ENCODE measurements around the gene RAD1. TPM values are rescaled to one million over a fixed set of nuclear protein-coding genes. Genes with fewer than 3 reads are reported as not detected.

RAD1 gene
- total RNA-seq, 2 donors from 2014 or later, result 25.4 to 32.4 TPM

DNA sequence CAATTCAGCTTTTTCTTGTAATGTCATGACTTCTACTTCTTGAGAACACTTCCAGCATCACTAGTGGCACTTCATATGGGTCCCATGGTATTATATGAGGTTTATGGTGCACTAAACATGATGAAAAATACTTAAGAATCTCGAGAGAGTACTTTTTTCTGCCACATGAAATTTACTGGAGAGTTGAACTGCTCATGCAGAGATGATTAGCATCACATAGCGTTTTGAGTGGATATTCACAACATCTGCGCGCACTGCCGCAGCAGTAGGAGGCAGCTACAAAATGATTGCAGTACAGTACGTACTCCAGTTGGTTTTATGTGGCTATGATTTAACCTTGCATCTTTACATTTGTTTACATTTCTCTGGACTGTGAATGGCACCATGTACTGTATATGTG lies 14.7 kb downstream of the RAD1 start:
- H3K36me3 Mint-ChIP-seq (ENCODE audit: low read depth), result no peaks in the 10 kb centered on the region
- no peaks in the 10 kb centered on the region for H3K27me3 Mint-ChIP-seq
- no peaks in the 10 kb centered on the region for H3K9me3 ChIP-seq (ENCODE audit: control insufficient read depth, low read length, poor library complexity, severe bottlenecking)
- no peak overlapping the region for H3K4me3 Mint-ChIP-seq
- no peak overlapping the region for H3K27ac Mint-ChIP-seq
- no peak for ATAC-seq
- no peak for DNase-seq
- H3K4me1 Mint-ChIP-seq, result no peaks in the 10 kb centered on the region

- Mint-ChIP-seq H3K27ac (no peak overlapping the region), H3K4me3 (no peak overlapping the region), H3K27me3 (no peaks in the 10 kb centered on the region), H3K4me1 (no peaks in the 10 kb centered on the region), H3K36me3 (ENCODE audit: low read depth) (no peaks in the 10 kb centered on the region)
- no peaks in the 10 kb centered on the region for H3K9me3 ChIP-seq (ENCODE audit: control insufficient read depth, low read length, poor library complexity, severe bottlenecking)
- ATAC-seq (no peak), DNase-seq (no peak)
Measured at GRCh38 chr5:34899066-34899465, 16.2 kb downstream of the RAD1 start.

DNA sequence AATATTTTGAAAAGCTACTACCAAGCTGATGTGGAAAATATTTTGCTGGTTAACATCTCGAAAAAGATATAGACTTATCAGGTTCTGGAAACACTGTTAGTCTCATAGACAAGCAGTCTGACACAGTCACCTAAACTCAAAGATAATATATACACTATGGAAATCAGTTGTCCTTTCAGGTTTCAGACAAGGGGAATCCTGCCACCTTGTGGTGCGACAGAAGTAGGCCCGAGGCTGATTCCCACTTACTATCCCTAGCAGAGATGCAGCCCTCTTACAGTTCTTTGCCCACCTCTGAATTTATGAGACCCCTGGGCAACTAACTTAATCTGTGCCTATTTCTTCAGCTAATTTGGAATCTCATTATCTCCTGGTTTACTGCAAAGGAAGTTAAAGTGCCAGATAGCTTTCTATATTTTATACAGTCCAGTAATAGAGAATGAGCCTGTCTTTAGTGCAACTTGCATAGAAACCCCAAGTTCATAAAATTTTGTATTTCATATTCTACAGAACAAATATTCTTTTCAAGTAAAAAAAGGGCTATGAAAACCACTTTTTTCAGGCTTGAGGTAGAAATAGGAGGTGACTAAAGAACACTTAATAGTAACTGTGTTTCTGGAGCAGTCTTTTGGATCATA lies 16.9 kb downstream of the RAD1 start:
- H3K27ac Mint-ChIP-seq, result no peak overlapping the region
- peak; percentile 16 to 44 (median 29) for DNase-seq
- H3K4me1 Mint-ChIP-seq, result no peaks in the 10 kb centered on the region
- no peaks in the 10 kb centered on the region for H3K9me3 ChIP-seq (ENCODE audit: control insufficient read depth, low read length, poor library complexity, severe bottlenecking)
- H3K36me3 Mint-ChIP-seq (ENCODE audit: low read depth), result no peaks in the 10 kb centered on the region
- ATAC-seq, result peak; percentile 77
- no peaks in the 10 kb centered on the region for H3K27me3 Mint-ChIP-seq
- no peak overlapping the region for H3K4me3 Mint-ChIP-seq

GRCh38 chr5:34897646-34898045 lies 17.7 kb downstream of the RAD1 start:
- H3K4me1 Mint-ChIP-seq, result peaks cover 2% of the 10 kb centered on the region

GRCh38 chr5:34895641-34896419 lies 19.5 kb downstream of the RAD1 start:
- Mint-ChIP-seq H3K36me3 (ENCODE audit: low read depth) (no peaks in the 10 kb centered on the region), H3K27ac (no peak overlapping the region), H3K4me1 (peaks cover 5% of the 10 kb centered on the region), H3K4me3 (no peak overlapping the region), H3K27me3 (no peaks in the 10 kb centered on the region)
- DNase-seq (no peak), ATAC-seq (no peak)
- H3K9me3 ChIP-seq (ENCODE audit: control insufficient read depth, low read length, poor library complexity, severe bottlenecking), result no peaks in the 10 kb centered on the region

More at GRCh38 chr5:34897646-34898045, 17.7 kb downstream of the RAD1 start:
- no peaks in the 10 kb centered on the region for H3K36me3 Mint-ChIP-seq (ENCODE audit: low read depth)
- ATAC-seq (no peak), DNase-seq (no peak)
- H3K9me3 ChIP-seq (ENCODE audit: control insufficient read depth, low read length, poor library complexity, severe bottlenecking), result no peaks in the 10 kb centered on the region
- no peaks in the 10 kb centered on the region for H3K27me3 Mint-ChIP-seq
- no peak overlapping the region for H3K27ac Mint-ChIP-seq
- H3K4me3 Mint-ChIP-seq, result no peak overlapping the region

DNA sequence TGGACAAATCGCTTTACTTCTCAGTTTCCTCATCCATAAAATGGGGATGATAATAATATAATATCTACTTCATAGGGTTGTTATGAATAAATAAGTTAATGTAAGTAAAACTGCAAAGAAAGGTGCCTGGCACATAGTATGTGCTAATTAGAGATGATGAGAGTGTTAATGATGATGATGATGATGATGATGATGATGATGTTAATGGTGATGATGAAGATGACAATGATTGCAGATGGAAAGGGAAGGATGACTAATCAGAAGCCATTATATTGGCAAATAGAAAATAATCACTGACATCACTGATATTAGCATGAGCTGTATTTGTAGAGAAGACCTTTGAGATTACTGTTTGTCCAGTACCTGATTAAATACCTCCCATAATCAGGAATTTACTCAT lies 20.6 kb downstream of the RAD1 start:
- no peak overlapping the region for H3K4me3 Mint-ChIP-seq
- no peaks in the 10 kb centered on the region for H3K36me3 Mint-ChIP-seq (ENCODE audit: low read depth)
- DNase-seq (no peak), ATAC-seq (no peak)
- no peaks in the 10 kb centered on the region for H3K27me3 Mint-ChIP-seq
- H3K9me3 ChIP-seq (ENCODE audit: control insufficient read depth, low read length, poor library complexity, severe bottlenecking), result no peaks in the 10 kb centered on the region
- H3K4me1 Mint-ChIP-seq, result peaks cover 5% of the 10 kb centered on the region
- no peak overlapping the region for H3K27ac Mint-ChIP-seq

DNA sequence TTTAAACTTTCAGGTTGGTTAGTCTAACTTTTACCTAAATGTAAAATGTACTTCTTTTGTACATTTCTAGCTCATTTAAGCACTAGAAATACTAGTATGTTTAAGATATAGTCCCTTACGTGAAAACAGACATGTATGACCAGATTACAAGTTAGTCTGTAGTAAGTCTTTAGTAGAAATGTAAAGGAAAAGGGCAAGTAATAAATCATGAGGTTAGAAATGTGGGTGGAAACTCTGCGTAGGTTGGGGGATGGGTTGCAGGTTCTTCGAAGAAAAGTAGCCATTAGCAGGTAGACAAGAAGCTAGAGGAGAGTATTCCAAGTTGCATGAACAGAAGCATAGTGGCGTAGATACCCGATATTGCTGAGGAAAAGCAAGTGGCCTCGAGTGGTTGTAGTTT lies 22.9 kb downstream of the RAD1 start:
- no peak for ATAC-seq
- no peak for DNase-seq
- Mint-ChIP-seq H3K4me3 (no peak overlapping the region), H3K4me1 (peaks cover 5% of the 10 kb centered on the region), H3K36me3 (ENCODE audit: low read depth) (no peaks in the 10 kb centered on the region), H3K27me3 (peaks cover 6% of the 10 kb centered on the region), H3K27ac (no peak overlapping the region)
- H3K9me3 ChIP-seq (ENCODE audit: control insufficient read depth, low read length, poor library complexity, severe bottlenecking), result no peaks in the 10 kb centered on the region

GRCh38 chr5:34891981-34892380 lies 23.3 kb downstream of the RAD1 start:
- no peaks in the 10 kb centered on the region for H3K9me3 ChIP-seq (ENCODE audit: control insufficient read depth, low read length, poor library complexity, severe bottlenecking)
- H3K4me3 Mint-ChIP-seq, result no peak overlapping the region
- H3K27me3 Mint-ChIP-seq, result peaks cover 11% of the 10 kb centered on the region
- ATAC-seq (no peak), DNase-seq (no peak)
- H3K27ac Mint-ChIP-seq, result no peak overlapping the region
- H3K4me1 Mint-ChIP-seq, result peaks cover 5% of the 10 kb centered on the region
- H3K36me3 Mint-ChIP-seq (ENCODE audit: low read depth), result peaks cover 2% of the 10 kb centered on the region

- Mint-ChIP-seq H3K27me3 (peaks cover 22% of the 10 kb centered on the region), H3K27ac (no peak overlapping the region), H3K4me3 (no peak overlapping the region), H3K4me1 (peaks cover 5% of the 10 kb centered on the region), H3K36me3 (ENCODE audit: low read depth) (peaks cover 2% of the 10 kb centered on the region)
- no peak for DNase-seq
- no peak for ATAC-seq
- no peaks in the 10 kb centered on the region for H3K9me3 ChIP-seq (ENCODE audit: control insufficient read depth, low read length, poor library complexity, severe bottlenecking)
Measured at GRCh38 chr5:34889394-34889793, 25.9 kb downstream of the RAD1 start.

- Mint-ChIP-seq H3K4me1 (no peaks in the 10 kb centered on the region), H3K36me3 (ENCODE audit: low read depth) (peaks cover 2% of the 10 kb centered on the region), H3K4me3 (no peak overlapping the region), H3K27ac (no peak overlapping the region), H3K27me3 (peaks cover 45% of the 10 kb centered on the region)
- ATAC-seq, result no peak
- no peak for DNase-seq
- H3K9me3 ChIP-seq (ENCODE audit: control insufficient read depth, low read length, poor library complexity, severe bottlenecking), result no peaks in the 10 kb centered on the region
Measured at GRCh38 chr5:34886392-34887119, 28.7 kb downstream of the RAD1 start.

DNA sequence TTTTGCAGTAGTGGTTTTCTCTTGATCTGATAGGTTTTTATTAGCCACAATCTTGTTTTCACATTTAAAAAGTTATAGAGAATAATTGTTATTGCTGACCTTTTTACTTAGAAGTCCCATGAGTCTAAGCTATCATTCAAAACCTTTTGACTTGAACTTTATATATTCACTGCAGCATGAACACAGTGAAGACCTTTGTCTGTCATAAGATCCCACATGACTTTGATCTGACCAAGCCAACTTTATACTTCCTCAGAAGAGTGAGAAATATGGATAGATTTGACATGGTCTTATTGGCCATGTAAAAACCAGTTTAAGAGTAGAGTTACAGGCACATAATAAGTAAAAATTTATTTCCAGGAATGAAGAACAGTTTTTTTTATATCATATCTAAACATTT lies 34.1 kb downstream of the RAD1 start:
- no peak overlapping the region for H3K4me3 Mint-ChIP-seq
- DNase-seq (no peak), ATAC-seq (no peak)
- H3K27me3 Mint-ChIP-seq, result peaks cover 29% of the 10 kb centered on the region
- no peak overlapping the region for H3K27ac Mint-ChIP-seq
- H3K4me1 Mint-ChIP-seq, result no peaks in the 10 kb centered on the region
- H3K9me3 ChIP-seq (ENCODE audit: control insufficient read depth, low read length, poor library complexity, severe bottlenecking), result no peaks in the 10 kb centered on the region
- no peaks in the 10 kb centered on the region for H3K36me3 Mint-ChIP-seq (ENCODE audit: low read depth)

GRCh38 chr5:34876275-34876674 lies 39.0 kb downstream of the RAD1 start:
- ATAC-seq (no peak), DNase-seq (no peak)
- Mint-ChIP-seq H3K4me3 (no peak overlapping the region), H3K27me3 (peaks cover 14% of the 10 kb centered on the region), H3K36me3 (ENCODE audit: low read depth) (peaks cover 3% of the 10 kb centered on the region), H3K27ac (no peak overlapping the region), H3K4me1 (no peaks in the 10 kb centered on the region)
- no peaks in the 10 kb centered on the region for H3K9me3 ChIP-seq (ENCODE audit: control insufficient read depth, low read length, poor library complexity, severe bottlenecking)

DNA sequence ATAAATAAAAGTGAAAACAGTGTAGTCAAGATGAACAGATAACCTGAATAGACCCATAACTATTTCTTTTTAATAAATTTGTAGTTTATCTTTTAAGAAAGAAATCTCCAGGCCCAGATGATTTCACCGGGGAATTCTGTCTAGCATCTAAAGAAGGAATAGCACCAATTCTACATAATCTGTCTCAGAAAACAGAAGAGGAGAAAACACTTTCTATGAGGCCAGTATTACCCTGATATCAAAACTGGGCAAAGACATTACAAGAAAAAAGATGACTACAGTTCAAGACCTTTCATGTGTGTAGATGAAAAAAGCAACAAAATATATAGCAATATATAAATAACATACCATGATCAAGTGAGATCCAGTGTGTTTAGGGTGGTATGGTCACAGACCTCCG lies 44.9 kb downstream of the RAD1 start:
- Mint-ChIP-seq H3K27me3 (peaks cover 14% of the 10 kb centered on the region), H3K4me1 (no peaks in the 10 kb centered on the region), H3K36me3 (ENCODE audit: low read depth) (peaks cover 3% of the 10 kb centered on the region), H3K4me3 (no peak overlapping the region), H3K27ac (no peak overlapping the region)
- ATAC-seq, result no peak
- H3K9me3 ChIP-seq (ENCODE audit: control insufficient read depth, low read length, poor library complexity, severe bottlenecking), result no peaks in the 10 kb centered on the region
- no peak for DNase-seq
